B cell (primary cell): ENCODE results near the gene ST6GAL1.
"Not testable (repeated sequence)": the region's sequence is repeated elsewhere in the genome, so short reads cannot be mapped to it uniquely, and the experiment has no call there.

Experiments
- CTCF ChIP-seq: fragments of 200-600 bp; IDR thresholded peaks from one replicate; pipeline ENCODE4 v1.8.0; 2022; ENCODE audit warnings: antibody characterized with exemption, mild to moderate bottlenecking
- EZH2 ChIP-seq: IDR thresholded peaks from 2 replicates; pipeline ENCODE4 v1.6.1; 2012; ENCODE audit warnings: borderline replicate concordance, low read depth, mild to moderate bottlenecking, moderate library complexity, low read length; ENCODE audit not compliant: insufficient read depth, poor library complexity, severe bottlenecking

- TF ChIP-seq CTCF, EZH2: not testable (repeated sequence)
These were observed 36.9 kb downstream of the ST6GAL1 start for GRCh38 chr3:186967236-186967635.
